ENCODE measurements around the gene NUDT8. TPM values are rescaled to one million over a fixed set of nuclear protein-coding genes. Genes with fewer than 3 reads are reported as not detected.
"Not testable (repeated sequence)": the region's sequence is repeated elsewhere in the genome, so short reads cannot be mapped to it uniquely, and the experiment has no call there.

The NUDT8 gene
- polyA plus RNA-seq, 6 donors from 2014 or later: 2.9 to 15.3 (median 10.0) TPM

DNA sequence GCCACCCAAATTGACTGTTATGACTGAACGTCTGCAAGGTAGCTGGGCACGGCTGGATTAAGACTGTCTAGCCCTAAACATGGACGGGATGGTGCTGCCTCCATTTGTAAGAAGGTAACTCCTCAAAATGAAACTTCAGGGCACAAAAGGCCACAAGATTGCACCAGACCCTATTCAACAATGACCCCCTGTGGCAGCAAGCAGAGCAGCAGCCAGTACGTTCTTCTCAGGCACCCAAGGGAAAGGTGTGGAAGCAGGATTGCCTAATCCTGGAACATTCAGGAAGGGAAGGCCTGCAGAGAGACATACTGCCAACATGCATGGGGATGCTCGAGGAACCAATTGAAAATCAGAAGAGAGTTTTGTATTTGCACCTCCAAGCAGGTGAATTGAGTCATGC is 14.3 kb upstream of the NUDT8 start:
- no peak overlapping the region for H3K27ac Mint-ChIP-seq
- ATAC-seq (ENCODE audit: low read depth in 2 of 2): no peak
- H3K9me3 Mint-ChIP-seq: peaks cover 0 to 3% (median 0%) of the 10 kb centered on the region in 7 donors

GRCh38 chr11:67642173-67643120 is 12.7 kb upstream of the NUDT8 start:
- ATAC-seq (ENCODE audit: low read depth in 2 of 2) (no peak), DNase-seq (no peak)
- H3K4me3 Mint-ChIP-seq: peak overlapping the region in 1 of 8 donors; percentile 48
- peaks cover 0 to 3% (median 0%) of the 10 kb centered on the region in 3 donors for H3K27me3 Mint-ChIP-seq
- peaks cover 30 to 43% (median 35%) of the 10 kb centered on the region in 3 donors for H3K4me1 Mint-ChIP-seq
- H3K27ac Mint-ChIP-seq: peak overlapping the region in 1 of 6 donors; percentile 67
- H3K36me3 Mint-ChIP-seq: no peaks in the 10 kb centered on the region
- H3K9me3 Mint-ChIP-seq: peaks cover 0 to 3% (median 0%) of the 10 kb centered on the region in 7 donors

More for the DNA sequence above, 14.3 kb upstream of the NUDT8 start:
- no peak for DNase-seq
- Mint-ChIP-seq H3K4me1 (peaks cover 34 to 52% (median 44%) of the 10 kb centered on the region in 3 donors), H3K36me3 (no peaks in the 10 kb centered on the region), H3K4me3 (peak overlapping the region in 1 of 8 donors; percentile 20), H3K27me3 (peaks cover 0 to 3% (median 0%) of the 10 kb centered on the region in 3 donors)

- Mint-ChIP-seq H3K36me3 (no peaks in the 10 kb centered on the region), H3K27me3 (peaks cover 0 to 3% (median 0%) of the 10 kb centered on the region in 3 donors), H3K4me3 (no peak overlapping the region), H3K4me1 (peaks cover 23 to 43% (median 31%) of the 10 kb centered on the region in 3 donors), H3K27ac (no peak overlapping the region), H3K9me3 (peaks cover 0 to 3% (median 0%) of the 10 kb centered on the region in 7 donors)
- ATAC-seq (ENCODE audit: low read depth in 2 of 2) (no peak), DNase-seq (no peak)
Measured at GRCh38 chr11:67641338-67642172, 11.8 kb upstream of the NUDT8 start.

- Mint-ChIP-seq H3K4me1 (peaks cover 16 to 36% (median 24%) of the 10 kb centered on the region in 3 donors), H3K9me3 (peaks cover 0 to 3% (median 0%) of the 10 kb centered on the region in 7 donors), H3K27ac (no peak overlapping the region), H3K36me3 (no peaks in the 10 kb centered on the region), H3K4me3 (no peak overlapping the region), H3K27me3 (peaks cover 0 to 3% (median 0%) of the 10 kb centered on the region in 3 donors)
- no peak for DNase-seq
- no peak for ATAC-seq (ENCODE audit: low read depth in 2 of 2)
Measured at GRCh38 chr11:67640758-67641337, 11.1 kb upstream of the NUDT8 start.

DNA sequence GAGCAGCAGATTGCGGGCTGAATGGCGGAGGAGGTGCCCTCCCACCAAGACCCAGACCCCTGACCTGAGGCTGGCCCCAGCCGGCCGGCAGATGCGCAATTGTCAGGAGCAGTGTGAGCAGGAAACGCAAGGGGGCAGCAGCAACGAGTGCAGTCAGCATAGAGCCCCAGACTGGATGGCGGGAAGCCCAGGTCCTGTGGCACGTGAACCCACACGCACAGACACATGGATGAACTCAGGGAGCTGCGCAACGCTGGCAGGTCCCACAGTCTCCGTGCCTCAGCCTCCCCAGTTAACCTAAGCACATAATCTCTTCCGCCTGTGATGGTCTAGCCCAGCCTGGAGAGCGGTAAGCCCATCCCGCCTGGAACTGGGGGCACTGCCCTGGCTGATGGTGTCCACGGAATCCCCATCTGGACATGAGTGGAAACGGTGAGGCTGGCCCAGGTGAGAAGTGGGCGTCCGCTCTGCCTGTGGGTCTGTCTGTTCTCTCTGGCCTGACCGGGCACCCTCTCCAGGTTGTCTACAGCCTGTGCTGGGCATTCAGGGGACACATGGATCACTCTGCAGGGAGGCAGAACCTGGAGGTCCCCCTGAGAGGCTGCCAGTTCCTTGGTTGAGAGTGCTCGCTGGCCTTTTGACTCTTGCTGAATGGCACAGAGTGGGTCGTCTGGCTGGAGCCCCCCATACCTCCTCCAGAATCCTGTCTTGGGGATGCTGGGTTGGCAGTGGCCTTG is 10.5 kb upstream of the NUDT8 start:
- no peaks in the 10 kb centered on the region for H3K36me3 Mint-ChIP-seq
- peaks cover 0 to 3% (median 0%) of the 10 kb centered on the region in 7 donors for H3K9me3 Mint-ChIP-seq
- H3K4me3 Mint-ChIP-seq: no peak overlapping the region
- H3K27ac Mint-ChIP-seq: peak overlapping the region in 1 of 6 donors; percentile 61
- H3K4me1 Mint-ChIP-seq: peaks cover 13 to 32% (median 21%) of the 10 kb centered on the region in 3 donors
- H3K27me3 Mint-ChIP-seq: peaks cover 0 to 3% (median 0%) of the 10 kb centered on the region in 3 donors
- ATAC-seq (ENCODE audit: low read depth in 2 of 2) (peak; percentile 88 to 95), DNase-seq (peak; percentile 55)

DNA sequence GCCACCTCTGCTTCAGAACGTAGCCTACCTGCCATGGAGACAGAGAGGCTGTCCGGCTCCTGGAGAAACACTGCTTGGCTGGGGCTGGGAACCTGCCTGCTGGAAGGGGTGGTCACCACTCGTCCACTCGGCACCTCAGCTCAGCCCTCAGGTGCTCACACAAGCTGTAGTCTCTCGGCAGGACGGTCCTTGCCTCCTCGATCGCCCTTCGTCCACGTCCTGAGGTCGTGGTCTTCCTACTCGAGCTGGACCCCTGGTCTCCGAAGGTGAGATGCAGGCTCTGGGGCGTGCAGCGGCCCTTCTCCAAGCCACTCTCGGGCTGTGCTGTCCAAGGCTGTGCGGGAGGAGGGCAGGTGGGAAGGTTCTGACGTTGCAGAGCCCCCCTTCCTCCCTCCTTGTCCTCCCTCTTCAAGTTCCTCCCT is 9.7 kb upstream of the NUDT8 start, which contains the start of gene TBX10:
TSS of gene TBX10 (minus strand) at position 326 of the 422 bp plus-strand sequence. CDS start at position 35, 291 bp downstream.
- H3K4me3 Mint-ChIP-seq: no peak within 1 kb of the TSS
- peak within 1 kb of the TSS in 1 of 6 donors; percentile 61 for H3K27ac Mint-ChIP-seq
- ATAC-seq (ENCODE audit: low read depth in 2 of 2) (no peak), DNase-seq (no peak)
- H3K36me3 Mint-ChIP-seq: no peaks in the 10 kb centered on the region
- H3K27me3 Mint-ChIP-seq: peaks cover 0 to 3% (median 0%) of the 10 kb centered on the region in 3 donors
- peaks cover 0 to 3% (median 0%) of the 10 kb centered on the region in 7 donors for H3K9me3 Mint-ChIP-seq
- H3K4me1 Mint-ChIP-seq: peaks cover 13 to 27% (median 21%) of the 10 kb centered on the region in 3 donors

- no peak for DNase-seq
- peaks cover 0 to 3% (median 0%) of the 10 kb centered on the region in 3 donors for H3K27me3 Mint-ChIP-seq
- H3K36me3 Mint-ChIP-seq: no peaks in the 10 kb centered on the region
- ATAC-seq (ENCODE audit: low read depth in 2 of 2): no peak
- H3K27ac Mint-ChIP-seq: no peak overlapping the region
- H3K9me3 Mint-ChIP-seq: no peaks in the 10 kb centered on the region
- H3K4me1 Mint-ChIP-seq: peaks cover 8 to 27% (median 21%) of the 10 kb centered on the region in 3 donors
- no peak overlapping the region for H3K4me3 Mint-ChIP-seq
Measured at GRCh38 chr11:67638535-67639437, 9.0 kb upstream of the NUDT8 start.

DNA sequence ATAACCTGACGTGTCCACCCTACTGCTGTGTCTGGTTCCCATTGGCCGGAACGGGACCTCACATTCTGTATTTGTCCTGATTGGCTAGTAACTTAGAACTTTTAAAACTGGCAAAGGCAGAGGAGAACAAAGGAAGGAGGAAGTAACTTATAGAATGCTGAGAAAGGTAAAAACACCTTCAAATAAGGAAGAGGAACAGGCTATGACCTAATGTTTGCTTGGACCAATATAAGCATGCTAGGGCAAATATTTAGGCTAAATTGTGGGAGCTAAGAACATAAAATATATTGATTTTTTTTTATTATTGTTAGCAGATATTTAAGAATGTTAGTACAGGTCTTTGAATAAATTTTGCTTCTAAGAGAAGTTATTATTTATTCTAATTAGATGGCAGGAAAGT is 7.7 kb upstream of the NUDT8 start:
- not testable (repeated sequence) for H3K9me3 Mint-ChIP-seq; DNase-seq; ATAC-seq (ENCODE audit: low read depth in 2 of 2); H3K27me3 Mint-ChIP-seq; H3K36me3 Mint-ChIP-seq
- peak overlapping the region in 1 of 6 donors; percentile 77 for H3K27ac Mint-ChIP-seq
- peaks cover 8 to 26% (median 24%) of the 10 kb centered on the region in 3 donors for H3K4me1 Mint-ChIP-seq
- H3K4me3 Mint-ChIP-seq: peak overlapping the region in 1 of 8 donors; percentile 39

DNA sequence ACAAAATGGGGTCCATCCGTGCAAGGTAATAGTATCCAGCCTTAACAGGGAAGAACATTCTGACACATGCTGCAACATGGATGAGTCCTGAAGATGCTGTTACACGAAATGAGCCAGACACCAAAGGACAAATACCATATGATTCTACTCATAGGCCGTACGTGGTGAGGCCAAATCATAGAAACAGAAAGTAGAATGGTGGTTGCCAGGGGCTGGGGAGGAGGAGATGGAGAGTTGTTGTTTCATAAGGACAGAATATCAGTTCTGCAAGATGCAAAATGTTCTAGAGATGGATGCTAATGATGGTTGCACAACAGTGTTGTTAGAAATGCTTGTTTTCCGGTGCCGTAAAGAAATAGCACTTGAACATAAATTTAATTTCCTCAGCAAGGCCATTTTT is 7.2 kb upstream of the NUDT8 start:
- no peak overlapping the region for H3K4me3 Mint-ChIP-seq
- peaks cover 0 to 3% (median 0%) of the 10 kb centered on the region in 3 donors for H3K27me3 Mint-ChIP-seq
- H3K4me1 Mint-ChIP-seq: peaks cover 11 to 23% (median 22%) of the 10 kb centered on the region in 3 donors
- DNase-seq (no peak), ATAC-seq (ENCODE audit: low read depth in 2 of 2) (no peak)
- no peaks in the 10 kb centered on the region for H3K9me3 Mint-ChIP-seq
- no peaks in the 10 kb centered on the region for H3K36me3 Mint-ChIP-seq
- H3K27ac Mint-ChIP-seq: no peak overlapping the region

DNA sequence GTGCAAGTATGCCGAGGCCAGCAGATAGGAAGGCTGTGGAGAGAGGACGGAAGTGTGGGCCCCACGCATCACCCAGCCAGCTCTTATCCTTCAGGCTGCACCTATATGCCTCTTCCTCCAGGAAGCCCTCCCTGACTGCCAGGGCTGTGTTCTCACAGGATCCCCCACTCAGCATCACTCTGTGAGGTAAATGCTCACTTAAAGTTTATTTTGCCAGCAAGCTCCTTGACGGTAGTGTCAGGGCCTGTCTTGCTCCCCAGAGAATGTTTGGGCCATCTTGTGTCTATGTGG is 5.4 kb upstream of the NUDT8 start:
- DNase-seq (no peak), ATAC-seq (ENCODE audit: low read depth in 2 of 2) (no peak)
- Mint-ChIP-seq H3K4me3 (no peak overlapping the region), H3K27ac (no peak overlapping the region), H3K36me3 (no peaks in the 10 kb centered on the region), H3K27me3 (peaks cover 0 to 3% (median 0%) of the 10 kb centered on the region in 3 donors), H3K4me1 (peaks cover 20 to 28% (median 28%) of the 10 kb centered on the region in 3 donors), H3K9me3 (no peaks in the 10 kb centered on the region)

- H3K9me3 Mint-ChIP-seq: no peaks in the 10 kb centered on the region
- no peaks in the 10 kb centered on the region for H3K27me3 Mint-ChIP-seq
- peaks cover 18 to 25% (median 24%) of the 10 kb centered on the region in 3 donors for H3K4me1 Mint-ChIP-seq
- H3K27ac Mint-ChIP-seq: no peak overlapping the region
- DNase-seq (no peak), ATAC-seq (ENCODE audit: low read depth in 2 of 2) (no peak)
- peak overlapping the region in 1 of 8 donors; percentile 3 for H3K4me3 Mint-ChIP-seq
- H3K36me3 Mint-ChIP-seq: no peaks in the 10 kb centered on the region
Measured at GRCh38 chr11:67634366-67635230, 4.9 kb upstream of the NUDT8 start.
